ENCODE data around the gene CIAO2A. TPM values are rescaled to one million over a fixed set of nuclear protein-coding genes. Genes with fewer than 3 reads are reported as not detected.

Gene CIAO2A
- total RNA-seq, 1 donor from 2014 or later, result 2.4 TPM

DNA sequence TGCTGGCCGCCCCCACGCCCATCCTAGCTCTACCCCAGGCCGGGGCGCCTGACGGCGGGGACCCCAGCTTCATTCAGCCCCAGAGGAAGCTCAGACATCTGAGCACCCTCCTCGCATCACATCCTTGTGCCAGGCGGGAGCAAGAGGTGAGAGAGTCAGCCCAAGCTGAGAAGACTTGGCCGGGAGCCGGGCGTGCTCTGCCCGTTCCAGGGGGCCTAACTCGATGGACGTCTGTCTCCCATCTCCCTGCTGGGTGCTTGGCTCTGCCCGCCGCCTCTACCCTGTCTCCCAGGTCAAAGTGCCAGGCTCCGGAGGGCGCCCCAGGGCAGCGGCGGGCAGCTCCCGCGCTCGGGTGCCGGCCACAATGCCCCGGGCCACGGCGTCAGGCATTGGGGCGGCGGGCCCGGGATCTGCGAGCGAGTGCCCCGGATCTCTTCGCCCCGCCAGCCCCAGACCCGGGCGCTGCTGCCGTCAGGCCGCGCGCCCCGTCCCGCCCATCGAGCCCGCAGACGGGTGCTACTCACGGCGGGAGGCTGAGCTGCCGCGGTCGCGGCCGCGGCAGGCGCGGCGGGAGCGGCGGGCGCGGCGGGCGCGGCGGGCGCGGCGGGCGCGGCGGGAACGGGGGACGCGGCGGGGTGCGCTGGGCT, 47.7 kb downstream of the CIAO2A start:
- intact Hi-C loops (cut with DNase I), result loop anchor here (5.0 kb wide), 3 partner anchors 99 to 294 kb away; partner anchors contain the start of gene HERC1
- no peak for DNase-seq (ENCODE audit: low spot score in 2 of 2)
- Histone ChIP-seq H3K36me3 (no peaks in the 10 kb centered on the region), H3K27me3 (no peaks in the 10 kb centered on the region), H3K9me3 (no peaks in the 10 kb centered on the region), H3K4me1 (peaks cover 0 to 8% of the 10 kb centered on the region in 2 donors), H3K4me3 (peak overlapping the region; percentile 69 to 78), H3K27ac (no peak overlapping the region)
- TF ChIP-seq, protein P1, sequence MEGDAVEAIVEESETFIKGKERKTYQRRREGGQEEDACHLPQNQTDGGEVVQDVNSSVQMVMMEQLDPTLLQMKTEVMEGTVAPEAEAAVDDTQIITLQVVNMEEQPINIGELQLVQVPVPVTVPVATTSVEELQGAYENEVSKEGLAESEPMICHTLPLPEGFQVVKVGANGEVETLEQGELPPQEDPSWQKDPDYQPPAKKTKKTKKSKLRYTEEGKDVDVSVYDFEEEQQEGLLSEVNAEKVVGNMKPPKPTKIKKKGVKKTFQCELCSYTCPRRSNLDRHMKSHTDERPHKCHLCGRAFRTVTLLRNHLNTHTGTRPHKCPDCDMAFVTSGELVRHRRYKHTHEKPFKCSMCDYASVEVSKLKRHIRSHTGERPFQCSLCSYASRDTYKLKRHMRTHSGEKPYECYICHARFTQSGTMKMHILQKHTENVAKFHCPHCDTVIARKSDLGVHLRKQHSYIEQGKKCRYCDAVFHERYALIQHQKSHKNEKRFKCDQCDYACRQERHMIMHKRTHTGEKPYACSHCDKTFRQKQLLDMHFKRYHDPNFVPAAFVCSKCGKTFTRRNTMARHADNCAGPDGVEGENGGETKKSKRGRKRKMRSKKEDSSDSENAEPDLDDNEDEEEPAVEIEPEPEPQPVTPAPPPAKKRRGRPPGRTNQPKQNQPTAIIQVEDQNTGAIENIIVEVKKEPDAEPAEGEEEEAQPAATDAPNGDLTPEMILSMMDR (IDR thresholded peaks at IDR 0.05), result no peak

DNA sequence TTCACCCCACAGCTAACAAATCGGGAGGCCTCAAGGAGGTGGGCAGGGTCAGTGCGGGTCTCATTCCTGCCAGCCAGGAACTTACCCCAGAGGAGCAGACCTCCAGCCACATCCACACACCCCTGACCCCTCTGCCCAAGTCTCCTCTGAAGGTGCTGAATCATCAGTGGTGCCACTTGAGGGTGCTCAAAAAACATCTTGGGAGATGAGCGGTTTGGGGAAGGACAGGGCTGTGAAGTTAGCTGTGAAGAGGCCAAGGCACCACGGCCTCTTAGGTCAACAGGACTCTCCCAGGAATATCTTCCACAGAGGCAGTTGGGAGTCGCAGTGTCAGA, 48.6 kb downstream of the CIAO2A start:
- DNase-seq (ENCODE audit: low spot score in 2 of 2), result no peak
- peaks cover 0 to 8% of the 10 kb centered on the region in 2 donors for H3K4me1 ChIP-seq
- no peaks in the 10 kb centered on the region for H3K36me3 ChIP-seq
- intact Hi-C loops (cut with DNase I), result loop anchor here (5.0 kb wide), 3 partner anchors 98 to 293 kb away; partner anchors contain the start of gene HERC1
- H3K27me3 ChIP-seq, result no peaks in the 10 kb centered on the region
- TF ChIP-seq, protein P1 (IDR thresholded peaks at IDR 0.05), result no peak
- H3K4me3 ChIP-seq, result peak overlapping the region in 1 of 2 donors; percentile 78
- no peaks in the 10 kb centered on the region for H3K9me3 ChIP-seq
- H3K27ac ChIP-seq, result no peak overlapping the region

GRCh38 chr15:64044300-64045100, 49.1 kb downstream of the CIAO2A start:
- Histone ChIP-seq H3K4me3 (no peak overlapping the region), H3K27ac (no peak overlapping the region), H3K36me3 (no peaks in the 10 kb centered on the region), H3K9me3 (no peaks in the 10 kb centered on the region), H3K27me3 (no peaks in the 10 kb centered on the region), H3K4me1 (peaks cover 0 to 8% of the 10 kb centered on the region in 2 donors)
- DNase-seq (ENCODE audit: low spot score in 2 of 2), result no peak
- intact Hi-C loops (cut with DNase I), result loop anchor here (5.0 kb wide), 3 partner anchors 97 to 292 kb away; partner anchors contain the start of gene HERC1
- TF ChIP-seq, protein P1 (IDR thresholded peaks at IDR 0.05), result no peak

- H3K4me1 ChIP-seq, result no peaks in the 10 kb centered on the region
- no peaks in the 10 kb centered on the region for H3K9me3 ChIP-seq
- no peaks in the 10 kb centered on the region for H3K27me3 ChIP-seq
- TF ChIP-seq, protein P1 (IDR thresholded peaks at IDR 0.05), result no peak
- DNase-seq (ENCODE audit: low spot score in 2 of 2), result no peak
- H3K36me3 ChIP-seq, result no peaks in the 10 kb centered on the region
- intact Hi-C loops (cut with DNase I), result no loop called here
- H3K4me3 ChIP-seq, result no peak overlapping the region
- H3K27ac ChIP-seq, result no peak overlapping the region
These were observed 54.6 kb downstream of the CIAO2A start for GRCh38 chr15:64038878-64039610.

- DNase-seq (ENCODE audit: low spot score in 2 of 2), result no peak
- intact Hi-C loops (cut with DNase I), result no loop called here
- Histone ChIP-seq H3K36me3 (no peaks in the 10 kb centered on the region), H3K27me3 (no peaks in the 10 kb centered on the region), H3K9me3 (no peaks in the 10 kb centered on the region), H3K4me1 (no peaks in the 10 kb centered on the region), H3K4me3 (no peak overlapping the region), H3K27ac (no peak overlapping the region)
- TF ChIP-seq, protein P1 (IDR thresholded peaks at IDR 0.05), result no peak
These were observed 55.7 kb downstream of the CIAO2A start for GRCh38 chr15:64037966-64038365.
